NCI-H774 (cell line): ENCODE measurements around the gene SPAG5.

Experiments
- DNase-seq: peaks from one replicate; lab custom pipeline; 2025; lab: John Stamatoyannopoulos, UW

SPAG5 gene, protein sequence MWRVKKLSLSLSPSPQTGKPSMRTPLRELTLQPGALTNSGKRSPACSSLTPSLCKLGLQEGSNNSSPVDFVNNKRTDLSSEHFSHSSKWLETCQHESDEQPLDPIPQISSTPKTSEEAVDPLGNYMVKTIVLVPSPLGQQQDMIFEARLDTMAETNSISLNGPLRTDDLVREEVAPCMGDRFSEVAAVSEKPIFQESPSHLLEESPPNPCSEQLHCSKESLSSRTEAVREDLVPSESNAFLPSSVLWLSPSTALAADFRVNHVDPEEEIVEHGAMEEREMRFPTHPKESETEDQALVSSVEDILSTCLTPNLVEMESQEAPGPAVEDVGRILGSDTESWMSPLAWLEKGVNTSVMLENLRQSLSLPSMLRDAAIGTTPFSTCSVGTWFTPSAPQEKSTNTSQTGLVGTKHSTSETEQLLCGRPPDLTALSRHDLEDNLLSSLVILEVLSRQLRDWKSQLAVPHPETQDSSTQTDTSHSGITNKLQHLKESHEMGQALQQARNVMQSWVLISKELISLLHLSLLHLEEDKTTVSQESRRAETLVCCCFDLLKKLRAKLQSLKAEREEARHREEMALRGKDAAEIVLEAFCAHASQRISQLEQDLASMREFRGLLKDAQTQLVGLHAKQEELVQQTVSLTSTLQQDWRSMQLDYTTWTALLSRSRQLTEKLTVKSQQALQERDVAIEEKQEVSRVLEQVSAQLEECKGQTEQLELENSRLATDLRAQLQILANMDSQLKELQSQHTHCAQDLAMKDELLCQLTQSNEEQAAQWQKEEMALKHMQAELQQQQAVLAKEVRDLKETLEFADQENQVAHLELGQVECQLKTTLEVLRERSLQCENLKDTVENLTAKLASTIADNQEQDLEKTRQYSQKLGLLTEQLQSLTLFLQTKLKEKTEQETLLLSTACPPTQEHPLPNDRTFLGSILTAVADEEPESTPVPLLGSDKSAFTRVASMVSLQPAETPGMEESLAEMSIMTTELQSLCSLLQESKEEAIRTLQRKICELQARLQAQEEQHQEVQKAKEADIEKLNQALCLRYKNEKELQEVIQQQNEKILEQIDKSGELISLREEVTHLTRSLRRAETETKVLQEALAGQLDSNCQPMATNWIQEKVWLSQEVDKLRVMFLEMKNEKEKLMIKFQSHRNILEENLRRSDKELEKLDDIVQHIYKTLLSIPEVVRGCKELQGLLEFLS

DNA sequence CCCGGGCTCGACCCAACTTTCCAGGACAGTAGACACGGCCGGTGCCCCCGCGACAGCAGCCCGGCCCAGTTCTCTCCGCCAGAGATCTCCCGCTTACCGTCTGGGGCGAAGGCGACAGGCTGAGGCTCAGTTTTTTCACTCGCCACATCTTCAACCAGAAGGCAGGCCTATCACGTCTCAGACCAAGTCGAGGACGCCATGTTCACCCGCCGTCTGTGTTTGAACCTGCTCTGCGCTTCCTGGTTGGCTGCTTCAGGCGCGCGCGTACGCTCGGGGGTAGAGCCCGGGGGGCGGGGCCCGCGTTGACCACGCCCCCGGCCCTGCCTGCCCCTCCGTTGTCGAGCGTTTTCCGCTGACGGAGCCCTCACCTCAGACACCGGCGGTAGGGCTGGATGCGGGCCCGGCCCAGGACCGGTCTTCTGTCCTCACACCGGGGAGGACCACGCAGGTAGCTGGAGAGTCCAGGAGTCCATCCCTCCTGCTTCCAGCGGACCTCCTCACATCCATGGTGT, at the start of gene SPAG5:
Gene SPAG5, minus strand, starts transcription at position 227 of the 512 bp plus-strand sequence. Its CDS starts 79 bp downstream, at position 148.
- peak; percentile 97 for DNase-seq

DNA sequence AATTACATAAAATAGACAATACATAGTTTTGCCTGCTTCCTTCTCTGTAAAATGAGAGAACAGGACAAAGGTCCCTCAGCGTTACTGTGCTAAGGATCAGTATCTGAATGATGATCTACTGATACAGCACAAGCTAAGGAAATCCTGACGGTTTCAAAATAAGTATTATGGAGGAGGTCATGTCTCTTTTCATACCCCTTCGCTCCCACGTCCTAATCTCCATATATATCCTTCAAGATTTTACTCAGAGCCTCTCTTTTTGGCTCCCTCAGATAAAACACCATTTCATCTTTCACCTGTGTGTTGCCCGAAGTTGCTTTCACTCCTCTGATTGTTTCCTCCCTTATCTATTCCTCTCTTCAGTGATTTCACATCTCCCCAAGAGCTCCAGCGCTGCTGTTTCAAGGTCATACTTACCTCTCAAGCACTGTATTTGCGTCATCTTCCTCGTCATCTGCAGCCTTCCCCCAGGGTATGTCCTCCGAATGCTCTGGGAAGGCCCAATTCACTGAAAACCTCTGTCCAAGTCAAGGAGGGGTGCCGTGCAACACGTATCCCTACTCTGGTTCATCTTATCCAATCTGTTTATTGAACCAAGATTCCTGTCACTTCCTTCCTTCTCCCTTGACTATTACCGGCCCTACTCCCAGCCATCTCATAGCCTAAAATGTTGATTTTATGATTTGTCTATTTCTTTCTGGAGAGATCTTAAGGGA, 47.4 kb upstream of the SPAG5 start:
- DNase-seq, result no peak

DNA sequence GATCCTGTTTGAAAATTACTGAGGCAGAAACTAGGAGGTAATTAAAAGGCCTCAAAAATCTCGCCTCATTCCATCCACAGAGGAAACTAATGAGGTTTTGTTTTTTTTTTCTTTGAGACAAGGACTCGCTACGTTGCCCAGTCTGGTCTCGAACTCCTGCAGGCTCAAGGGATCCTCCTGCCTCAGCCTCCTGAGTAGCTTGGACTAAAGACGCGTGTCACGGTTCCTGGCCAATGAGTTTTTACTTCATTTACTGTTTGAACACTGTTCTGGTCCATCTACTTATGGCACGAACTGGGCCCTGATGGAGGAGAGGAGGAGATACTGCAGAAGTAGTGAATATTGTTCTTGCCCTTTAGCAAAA, 46.7 kb upstream of the SPAG5 start:
- DNase-seq, result no peak

DNA sequence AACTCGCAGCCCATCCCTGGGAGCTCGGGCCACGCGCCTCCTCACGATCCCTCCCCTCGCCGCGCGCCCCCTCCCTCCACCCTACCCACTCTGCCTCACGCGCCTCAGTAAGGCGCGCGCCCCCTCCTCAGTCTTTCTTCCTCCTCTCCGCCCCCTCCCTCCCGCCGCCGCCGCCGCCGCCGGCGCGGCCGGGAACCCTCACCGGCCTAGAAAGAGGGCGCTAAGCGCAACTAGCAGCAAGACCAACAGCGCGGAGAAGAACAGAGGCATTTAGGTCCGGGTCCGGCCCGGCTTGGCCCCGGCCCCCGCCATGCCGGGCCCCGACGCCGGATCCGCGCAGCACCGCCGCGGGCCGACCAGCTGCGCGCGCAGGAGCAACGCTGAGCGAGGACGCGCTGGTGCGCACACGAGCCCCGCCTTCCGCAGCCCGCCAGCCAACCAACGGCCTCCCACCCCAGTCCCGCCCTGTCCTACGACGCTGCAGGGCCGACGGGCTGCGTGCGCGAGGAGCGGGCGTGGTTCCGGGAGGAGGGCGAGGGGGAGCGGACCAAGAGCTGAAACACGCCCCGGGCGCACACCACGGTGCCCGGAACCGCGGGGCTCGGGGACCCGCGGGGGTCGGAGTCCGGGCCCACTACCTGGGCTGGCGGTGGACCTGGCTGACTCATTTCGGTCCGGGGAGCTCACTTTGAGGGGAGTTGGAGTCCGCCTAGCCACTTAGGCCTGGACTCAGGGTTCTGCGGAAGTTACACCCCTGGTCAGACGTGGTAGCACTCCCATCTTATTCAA, 46.2 kb upstream of the SPAG5 start, which contains the start of gene BLTP2:
Gene BLTP2, minus strand, starts transcription at position 372 of the 789 bp plus-strand sequence. Its CDS starts 102 bp downstream, at position 270.
- DNase-seq, result peak; percentile 97

DNA sequence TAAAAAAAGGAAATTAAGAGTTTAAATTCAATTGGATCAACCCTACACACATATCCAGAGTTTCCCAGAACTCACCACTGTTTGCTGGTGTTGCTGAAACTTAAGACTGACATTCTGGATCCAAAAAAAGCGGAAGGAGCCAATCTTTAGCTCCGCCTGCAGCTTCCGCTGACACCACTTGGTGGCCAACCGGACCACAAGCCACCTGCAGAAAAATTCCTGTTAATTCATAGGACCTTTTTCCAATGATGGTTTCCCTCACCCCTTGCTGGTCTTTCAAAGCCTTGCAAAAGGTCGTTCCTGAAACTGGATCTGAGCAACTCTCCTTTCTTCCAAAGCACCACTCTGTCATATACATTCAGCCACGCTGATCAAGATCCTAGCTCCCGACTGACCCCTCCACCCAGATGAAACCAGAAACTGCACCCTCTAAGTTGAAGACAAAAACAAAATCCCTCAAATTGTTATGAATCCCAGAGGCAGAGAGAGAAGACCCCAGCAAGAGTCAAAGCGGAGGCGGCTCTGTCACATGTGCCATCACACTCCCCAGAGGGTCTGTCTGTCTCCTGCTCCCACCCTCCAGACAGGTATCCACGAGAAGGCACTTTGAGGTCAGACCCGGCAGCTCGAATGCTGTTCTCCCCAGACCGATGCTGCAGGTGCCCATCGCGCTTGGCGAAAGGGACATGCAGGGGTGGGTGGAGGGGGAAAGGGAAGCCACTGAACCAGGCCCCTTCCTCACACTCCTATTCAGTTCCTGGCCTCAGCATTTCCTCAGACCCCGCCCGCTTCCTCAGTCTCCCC, 45.4 kb upstream of the SPAG5 start:
- DNase-seq, result peak; percentile 13

DNA sequence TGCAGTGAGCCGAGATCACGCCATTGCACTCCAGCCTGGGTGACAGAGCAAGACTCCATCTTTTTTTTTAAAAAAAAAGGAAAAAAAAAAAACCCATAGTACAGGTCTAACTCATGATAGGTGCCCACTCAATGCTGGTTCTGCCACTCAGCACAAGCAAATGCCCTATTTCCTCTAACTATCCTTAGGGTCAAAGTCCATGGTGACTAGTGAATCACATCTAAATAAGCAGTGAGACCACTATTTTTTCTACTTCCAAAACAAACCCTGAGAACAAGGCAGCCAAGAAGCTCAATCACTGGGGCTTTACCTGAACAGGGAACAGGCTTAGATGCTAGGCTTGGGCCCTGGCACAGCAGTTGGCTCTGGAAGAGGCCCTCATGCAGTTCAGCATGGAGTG, 42.8 kb upstream of the SPAG5 start:
- no peak for DNase-seq

DNA sequence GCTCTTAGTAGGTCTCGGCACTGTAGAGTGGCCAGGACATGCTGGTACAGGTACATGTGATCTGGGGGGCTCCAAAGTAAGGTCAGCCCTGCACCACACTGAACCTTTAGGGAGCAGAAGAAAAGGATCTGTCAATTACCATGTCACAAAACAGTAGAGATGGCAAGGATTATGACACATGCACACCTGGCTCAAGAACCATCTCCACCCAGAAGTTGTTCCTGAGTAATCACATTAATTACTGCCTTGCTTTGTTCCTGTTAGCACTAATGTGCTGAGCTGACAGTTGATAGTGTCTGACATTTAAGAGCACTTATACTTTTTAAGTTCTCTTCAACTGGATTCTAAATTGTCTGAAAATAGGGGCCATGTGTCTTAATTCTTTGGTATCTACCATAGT, 36.7 kb upstream of the SPAG5 start:
- DNase-seq, result no peak

DNA sequence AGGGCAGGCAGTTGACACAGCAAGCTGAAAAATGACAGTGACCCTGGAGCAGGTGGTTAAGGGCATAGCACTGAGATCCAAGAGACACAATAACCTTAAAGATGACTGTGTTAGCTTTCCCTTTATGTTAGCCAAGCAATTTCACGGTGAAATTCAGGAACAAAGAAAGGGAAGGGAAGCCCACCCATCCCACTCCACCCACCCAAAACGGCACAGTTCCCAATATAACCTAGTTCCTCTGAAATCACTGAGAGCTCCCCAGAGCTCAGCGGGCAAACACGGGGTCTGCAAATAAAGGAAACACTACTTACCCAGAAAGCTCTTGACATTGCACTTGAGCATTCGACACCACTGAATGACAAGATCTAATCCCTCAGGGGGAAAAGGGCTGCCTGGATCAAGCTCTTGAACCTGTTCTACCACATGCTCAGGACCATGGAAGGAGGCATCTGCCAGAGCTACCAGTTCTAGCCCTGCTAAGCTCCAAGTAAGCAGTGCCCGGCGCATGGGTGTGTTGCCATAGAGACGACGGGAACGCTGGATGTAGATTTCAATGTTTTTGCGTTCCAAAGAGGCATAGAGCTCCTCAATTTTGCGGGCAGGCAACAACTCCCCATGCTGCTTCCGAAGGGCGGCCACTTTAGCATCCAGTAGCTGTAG, 35.5 kb upstream of the SPAG5 start:
- DNase-seq, result no peak

DNA sequence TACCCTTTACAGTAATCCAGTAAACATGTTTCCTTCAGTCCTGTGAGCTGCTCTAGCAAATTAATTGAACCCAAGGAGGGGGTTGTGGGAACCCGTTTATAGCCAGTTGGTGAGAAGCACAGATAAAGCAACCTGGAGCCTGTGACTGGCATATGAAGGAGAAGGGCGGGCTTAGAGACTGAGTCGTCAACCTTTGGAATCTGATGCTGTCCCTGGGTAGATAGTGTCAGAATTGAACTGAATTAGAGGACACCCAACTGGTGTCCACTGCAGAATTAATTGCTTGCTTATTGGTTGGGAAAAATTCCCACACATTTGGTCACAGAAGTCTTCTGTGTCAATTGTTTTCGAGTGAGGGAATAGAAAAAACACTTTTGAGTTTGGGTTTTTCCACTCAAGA, 28.0 kb upstream of the SPAG5 start:
- DNase-seq, result no peak

DNA sequence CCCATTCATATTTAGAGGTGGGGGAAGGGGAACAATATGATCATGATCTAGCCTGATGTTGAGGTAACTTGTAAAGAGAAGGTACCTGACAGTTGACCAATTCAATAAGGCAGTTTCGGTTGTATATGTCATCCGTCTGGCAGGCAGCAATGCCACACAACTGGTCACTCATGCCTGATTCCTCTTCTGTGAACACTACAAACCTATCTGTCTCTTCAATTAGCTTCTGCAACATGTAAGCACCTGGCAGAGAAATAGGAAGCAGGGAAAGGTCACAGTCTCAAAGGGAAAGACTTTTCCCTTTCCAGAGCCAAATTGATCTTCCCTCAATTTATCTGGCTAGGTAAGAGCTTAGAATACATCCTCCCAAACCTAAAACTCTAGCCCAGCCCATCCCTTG, 25.3 kb upstream of the SPAG5 start:
- DNase-seq, result no peak

DNA sequence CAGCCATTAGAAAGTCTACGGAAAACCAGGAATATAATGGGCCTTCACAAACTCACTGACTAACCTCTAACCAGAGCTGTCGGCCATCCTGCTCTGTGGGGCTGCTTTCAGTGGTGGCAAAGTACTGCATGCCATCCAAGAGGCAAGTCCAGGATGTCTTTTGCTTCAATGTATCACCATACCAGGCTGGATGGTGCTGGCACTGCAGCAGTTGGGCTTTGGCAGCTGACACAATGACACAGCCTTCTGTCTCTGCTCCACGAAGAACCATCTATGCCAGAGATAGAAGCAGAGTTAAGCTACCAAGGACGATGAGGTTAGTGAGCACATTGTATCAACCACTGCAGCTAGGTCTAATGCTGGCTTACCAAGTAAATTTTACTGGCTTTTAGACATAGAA, 24.9 kb upstream of the SPAG5 start:
- no peak for DNase-seq

DNA sequence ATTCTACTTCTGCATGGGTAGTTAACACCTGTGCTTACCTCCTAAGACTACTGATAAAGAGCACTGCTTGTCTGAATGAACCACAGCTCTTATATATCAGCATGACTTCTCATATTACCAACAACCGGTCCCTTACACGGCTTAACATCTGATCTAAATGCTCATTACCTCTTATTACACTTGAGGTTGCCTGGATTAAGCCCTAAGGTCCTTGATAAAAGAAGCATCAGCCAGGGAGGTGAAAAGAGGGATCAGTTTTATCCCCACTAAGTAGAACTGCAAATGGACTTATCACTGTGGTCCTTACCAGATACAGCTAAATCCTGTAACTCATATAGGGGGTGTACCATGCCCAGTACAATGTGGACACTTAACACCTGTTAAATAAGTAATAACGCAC, 23.4 kb upstream of the SPAG5 start:
- DNase-seq, result no peak

DNA sequence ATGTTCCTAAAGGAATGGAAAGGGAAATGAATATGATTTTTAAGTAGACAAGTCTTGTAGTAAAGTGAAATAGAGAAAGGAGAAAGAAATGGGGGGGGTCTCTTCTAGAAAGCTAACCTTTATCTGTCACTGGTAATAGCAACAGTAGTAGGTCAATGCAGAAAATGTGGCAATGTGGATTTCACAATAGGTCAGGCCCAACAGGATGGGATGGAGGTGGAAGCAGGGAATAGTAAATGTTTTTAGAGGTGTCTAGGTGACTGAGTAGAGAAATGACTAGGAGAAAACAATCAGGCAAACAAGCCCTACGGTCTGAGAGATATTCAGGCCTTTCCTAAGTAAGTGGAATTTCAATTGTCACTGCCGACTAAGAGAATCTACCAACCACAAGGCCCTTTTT, 21.2 kb upstream of the SPAG5 start:
- DNase-seq, result no peak

DNA sequence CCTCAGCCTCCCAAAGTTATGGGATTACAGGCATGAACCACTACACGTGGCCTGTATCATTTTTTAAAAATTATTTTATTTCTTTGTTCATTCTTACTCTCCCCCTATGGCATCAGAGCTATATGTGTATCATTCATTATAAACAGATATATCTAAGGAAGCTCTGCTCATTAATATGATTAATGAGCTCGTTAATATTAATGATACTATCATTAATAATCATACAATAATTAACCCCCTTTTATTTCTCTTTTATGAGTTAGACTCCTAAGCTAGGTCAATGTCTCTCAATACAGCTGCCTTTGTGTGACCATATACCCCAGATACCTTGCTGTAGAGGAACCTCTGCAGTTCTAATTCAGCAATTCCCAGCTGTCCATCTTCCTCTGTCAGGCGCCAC, 19.6 kb upstream of the SPAG5 start:
- no peak for DNase-seq

DNA sequence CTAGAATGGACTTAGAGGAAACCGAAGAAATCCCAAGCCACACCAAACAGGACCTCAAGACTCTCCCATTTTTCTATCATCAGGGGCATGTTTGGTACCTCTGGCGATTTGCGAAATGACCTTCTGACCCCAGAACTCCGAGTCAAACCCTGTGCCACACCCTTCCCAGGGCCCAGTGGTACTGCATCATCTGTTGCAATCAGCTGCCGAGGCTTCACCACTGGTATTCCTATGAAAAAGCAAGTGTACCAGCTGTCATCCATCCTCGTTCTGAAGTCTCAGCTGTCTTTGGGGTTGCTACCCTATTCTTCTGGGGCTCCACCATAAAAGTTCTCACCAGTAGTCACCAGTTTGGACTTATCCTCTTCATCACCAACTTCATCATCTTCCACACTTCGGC, 17.5 kb upstream of the SPAG5 start:
- no peak for DNase-seq

DNA sequence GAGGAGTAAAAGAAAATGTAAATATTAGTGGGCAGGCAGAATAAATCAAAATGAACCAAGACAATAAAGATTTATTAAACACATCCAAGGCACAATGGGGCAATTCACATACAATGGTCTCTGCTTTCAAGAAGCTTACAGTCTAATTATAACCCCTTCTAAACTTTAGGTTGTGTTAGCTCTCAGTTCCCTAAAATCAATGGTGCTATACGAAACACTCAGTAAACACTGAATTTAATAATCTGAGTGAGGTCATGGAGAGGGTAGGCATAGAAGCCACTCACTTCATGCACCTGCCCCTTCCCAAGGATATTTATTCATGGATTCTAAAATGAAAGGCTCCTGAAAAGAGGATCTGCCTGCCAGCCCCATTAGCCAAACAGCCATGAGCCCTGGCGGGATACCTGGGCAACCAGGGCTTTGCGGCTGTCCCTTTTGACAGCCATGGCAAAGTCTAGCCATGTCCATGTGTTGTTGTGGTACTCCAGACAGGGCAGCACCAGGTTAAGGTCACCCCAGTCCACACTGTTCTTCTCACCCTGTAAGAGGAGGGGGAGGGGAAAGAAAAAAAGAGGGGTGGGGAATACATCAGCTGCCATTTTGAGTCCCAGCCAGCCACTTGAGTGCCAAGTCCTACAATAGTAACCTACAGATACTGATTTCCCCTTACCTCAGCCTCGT, 16.6 kb upstream of the SPAG5 start:
- DNase-seq, result peak; percentile 43

DNA sequence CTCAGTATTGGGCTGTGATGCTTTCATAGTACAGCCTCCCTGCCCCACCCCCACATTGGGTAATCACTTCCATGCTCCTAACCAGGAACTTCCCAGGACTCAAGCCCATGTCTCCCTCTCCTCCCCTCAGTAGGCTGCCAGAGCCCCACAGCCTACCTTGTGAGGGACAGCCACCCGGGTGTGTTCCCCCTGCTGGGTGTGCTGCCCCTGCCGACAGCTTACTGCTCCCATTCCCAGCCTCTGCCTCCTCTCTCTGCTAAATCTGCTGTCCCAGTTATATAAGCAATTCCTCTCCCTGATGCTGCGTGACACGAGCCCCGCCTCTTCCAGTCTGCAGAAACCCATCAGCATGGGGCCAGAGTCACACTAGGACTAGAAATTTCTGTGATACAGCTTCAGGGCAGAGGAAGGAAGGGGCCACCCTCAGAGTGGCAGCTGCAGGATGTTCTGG, 15.1 kb upstream of the SPAG5 start, which contains the start of gene RSKR:
Gene RSKR, minus strand, starts transcription at position 255 of the 451 bp plus-strand sequence. Its CDS starts 24 bp downstream, at position 231.
- DNase-seq, result no peak
